SK-N-SH treated with all-trans-retinoic acid at 6 μM for 48 hours (cell line): ENCODE data around the gene TEKT2.

Experiments used
- ATAC-seq: fragments of 200-7000 bp; cut with Tn5 transposase; 3 replicates; pipeline ENCODE4 v1.9.1; 2020; ENCODE audit warnings: mild to moderate bottlenecking, moderate library complexity
- ARNTL ChIP-seq: fragments of 450-650 bp; formaldehyde crosslinking; IDR thresholded peaks from 2 replicates; pipeline ENCODE4 v1.5.0; 2020; ENCODE audit warnings: low read depth, mild to moderate bottlenecking, moderate library complexity, borderline replicate concordance
- BACH2 ChIP-seq: fragments of 250-450 bp; sonication (Bioruptor Pico); IDR thresholded peaks from 2 replicates; pipeline ENCODE4 v1.9.0; 2021; ENCODE audit warnings: mild to moderate bottlenecking, borderline replicate concordance
- CSDC2 ChIP-seq: fragments of 250-450 bp; sonication (Bioruptor Pico); IDR thresholded peaks from 2 replicates; pipeline ENCODE4 v1.5.0; 2020; ENCODE audit warnings: mild to moderate bottlenecking, moderate library complexity
- ESRRG ChIP-seq: fragments of 250-450 bp; sonication (Bioruptor Pico); IDR thresholded peaks from 2 replicates; pipeline ENCODE4 v1.6.1; 2021; ENCODE audit warnings: mild to moderate bottlenecking
- GLIS3 ChIP-seq: fragments of 250-450 bp; sonication (Bioruptor Pico); IDR thresholded peaks from 2 replicates; pipeline ENCODE4 v1.5.0; 2020; ENCODE audit warnings: mild to moderate bottlenecking, moderate library complexity
- ISL1 ChIP-seq: fragments of 250-450 bp; sonication (Bioruptor Pico); IDR thresholded peaks from 2 replicates; pipeline ENCODE4 v2.1.2; 2022; ENCODE audit warnings: mild to moderate bottlenecking, moderate library complexity
- PPARA ChIP-seq: fragments of 250-450 bp; sonication (Bioruptor Pico); IDR thresholded peaks from 2 replicates; pipeline ENCODE4 v1.5.0; 2020; ENCODE audit warnings: mild to moderate bottlenecking, borderline replicate concordance
- RARB ChIP-seq: fragments of 250-450 bp; sonication (Bioruptor Pico); IDR thresholded peaks from 2 replicates; pipeline ENCODE4 v1.8.0; 2021; ENCODE audit warnings: mild to moderate bottlenecking, moderate library complexity
- SNAI2 ChIP-seq: fragments of 250-450 bp; sonication (Bioruptor Pico); IDR thresholded peaks from 2 replicates; pipeline ENCODE4 v1.5.0; 2020; ENCODE audit warnings: mild to moderate bottlenecking, moderate library complexity
- TCF4 ChIP-seq: fragments of 250-450 bp; sonication (Bioruptor Pico); IDR thresholded peaks from 2 replicates; pipeline ENCODE4 v1.8.0; 2021; ENCODE audit warnings: mild to moderate bottlenecking, moderate library complexity, borderline replicate concordance
- TOX ChIP-seq: fragments of 250-450 bp; sonication (Bioruptor Pico); IDR thresholded peaks from 2 replicates; pipeline ENCODE4 v1.8.0; 2021; ENCODE audit warnings: mild to moderate bottlenecking, moderate library complexity, borderline replicate concordance
- ZC3H10 ChIP-seq: fragments of 250-450 bp; sonication (Bioruptor Pico); IDR thresholded peaks from 2 replicates; pipeline ENCODE4 v1.5.1; 2021; ENCODE audit warnings: mild to moderate bottlenecking, moderate library complexity
- ZFP3 ChIP-seq: fragments of 250-450 bp; sonication (Bioruptor Pico); IDR thresholded peaks from 2 replicates; pipeline ENCODE4 v1.5.0; 2020; ENCODE audit warnings: mild to moderate bottlenecking, moderate library complexity
- ZFP30 ChIP-seq: fragments of 450-650 bp; formaldehyde crosslinking; IDR thresholded peaks from 2 replicates; pipeline ENCODE4 v1.5.0; 2022; ENCODE audit warnings: mild to moderate bottlenecking, moderate library complexity
- ZNF565 ChIP-seq: fragments of 450-650 bp; formaldehyde crosslinking; conservative IDR thresholded peaks from 2 replicates; pipeline ENCODE4 v1.5.0; 2020; ENCODE audit warnings: low read depth, mild to moderate bottlenecking, moderate library complexity
- ZNF70 ChIP-seq: fragments of 450-650 bp; formaldehyde crosslinking; IDR thresholded peaks from 2 replicates; pipeline ENCODE4 v1.5.0; 2020; ENCODE audit warnings: mild to moderate bottlenecking, moderate library complexity
- ZNF8 ChIP-seq: fragments of 450-650 bp; formaldehyde crosslinking; IDR thresholded peaks from 2 replicates; pipeline ENCODE4 v1.5.0; 2020; ENCODE audit warnings: mild to moderate bottlenecking, moderate library complexity
- TF ChIP-seq, protein P1 (sequence below): fragments of 250-450 bp; sonication (Bioruptor Pico); IDR thresholded peaks from 2 replicates; pipeline ENCODE4 v1.5.1; 2020; ENCODE audit warnings: low read depth, mild to moderate bottlenecking, moderate library complexity
- TF ChIP-seq, protein P2 (sequence below): fragments of 250-450 bp; sonication (Bioruptor Pico); IDR thresholded peaks from 2 replicates; pipeline ENCODE4 v1.5.1; 2021; ENCODE audit warnings: mild to moderate bottlenecking, moderate library complexity
- TF ChIP-seq, protein P3 (sequence below): fragments of 250-450 bp; sonication (Bioruptor Pico); IDR thresholded peaks from 2 replicates; pipeline ENCODE4 v1.5.0; 2020; ENCODE audit warnings: mild to moderate bottlenecking, moderate library complexity
- TF ChIP-seq, protein P4 (sequence below): fragments of 250-450 bp; sonication (Bioruptor Pico); IDR thresholded peaks from 2 replicates; pipeline ENCODE4 v1.8.0; 2020; ENCODE audit warnings: mild to moderate bottlenecking, moderate library complexity, borderline replicate concordance
- TF ChIP-seq, protein P5 (sequence below): fragments of 250-450 bp; sonication (Bioruptor Pico); IDR thresholded peaks from 2 replicates; pipeline ENCODE4 v1.8.0; 2021; ENCODE audit warnings: low read depth, mild to moderate bottlenecking, moderate library complexity, borderline replicate concordance

TEKT2 gene

DNA sequence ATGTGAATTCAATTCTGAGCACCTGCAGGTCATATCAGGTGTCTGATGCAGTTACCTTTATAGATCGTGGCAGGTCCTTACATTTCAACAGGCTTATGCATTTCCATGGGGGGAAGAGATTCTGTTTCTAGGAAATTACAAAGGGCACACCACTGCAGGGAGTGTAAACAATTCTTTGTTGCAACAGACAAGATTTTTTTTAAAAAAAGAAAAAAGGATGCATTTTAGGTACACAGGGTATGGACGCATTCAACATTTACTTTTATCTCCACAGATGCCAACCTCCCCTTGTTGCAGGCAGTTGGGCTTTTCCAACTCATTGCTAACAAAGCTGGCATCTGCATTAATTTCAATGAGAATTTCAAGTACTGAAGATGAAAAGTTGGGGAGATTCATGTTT, 13.5 kb upstream of the TEKT2 start:
- no peak for TF ChIP-seq BACH2 (CRISPR knock-in tag)
- TF ChIP-seq GLIS3 (CRISPR knock-in tag), result no peak
- no peak for TF ChIP-seq ZFP3 (CRISPR knock-in tag)
- TF ChIP-seq, protein P1, sequence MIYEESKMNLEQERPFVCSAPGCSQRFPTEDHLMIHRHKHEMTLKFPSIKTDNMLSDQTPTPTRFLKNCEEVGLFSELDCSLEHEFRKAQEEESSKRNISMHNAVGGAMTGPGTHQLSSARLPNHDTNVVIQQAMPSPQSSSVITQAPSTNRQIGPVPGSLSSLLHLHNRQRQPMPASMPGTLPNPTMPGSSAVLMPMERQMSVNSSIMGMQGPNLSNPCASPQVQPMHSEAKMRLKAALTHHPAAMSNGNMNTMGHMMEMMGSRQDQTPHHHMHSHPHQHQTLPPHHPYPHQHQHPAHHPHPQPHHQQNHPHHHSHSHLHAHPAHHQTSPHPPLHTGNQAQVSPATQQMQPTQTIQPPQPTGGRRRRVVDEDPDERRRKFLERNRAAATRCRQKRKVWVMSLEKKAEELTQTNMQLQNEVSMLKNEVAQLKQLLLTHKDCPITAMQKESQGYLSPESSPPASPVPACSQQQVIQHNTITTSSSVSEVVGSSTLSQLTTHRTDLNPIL, result no peak
- TF ChIP-seq TCF4 (CRISPR knock-in tag), result no peak
- no peak for TF ChIP-seq SNAI2 (CRISPR knock-in tag)
- TF ChIP-seq RARB (CRISPR knock-in tag), result no peak
- TF ChIP-seq PPARA, result no peak
- TF ChIP-seq ZNF8, result no peak
- no peak for TF ChIP-seq CSDC2 (CRISPR knock-in tag)
- TF ChIP-seq ZNF70, result no peak
- no peak for TF ChIP-seq ESRRG (CRISPR knock-in tag)
- TF ChIP-seq, protein P2, sequence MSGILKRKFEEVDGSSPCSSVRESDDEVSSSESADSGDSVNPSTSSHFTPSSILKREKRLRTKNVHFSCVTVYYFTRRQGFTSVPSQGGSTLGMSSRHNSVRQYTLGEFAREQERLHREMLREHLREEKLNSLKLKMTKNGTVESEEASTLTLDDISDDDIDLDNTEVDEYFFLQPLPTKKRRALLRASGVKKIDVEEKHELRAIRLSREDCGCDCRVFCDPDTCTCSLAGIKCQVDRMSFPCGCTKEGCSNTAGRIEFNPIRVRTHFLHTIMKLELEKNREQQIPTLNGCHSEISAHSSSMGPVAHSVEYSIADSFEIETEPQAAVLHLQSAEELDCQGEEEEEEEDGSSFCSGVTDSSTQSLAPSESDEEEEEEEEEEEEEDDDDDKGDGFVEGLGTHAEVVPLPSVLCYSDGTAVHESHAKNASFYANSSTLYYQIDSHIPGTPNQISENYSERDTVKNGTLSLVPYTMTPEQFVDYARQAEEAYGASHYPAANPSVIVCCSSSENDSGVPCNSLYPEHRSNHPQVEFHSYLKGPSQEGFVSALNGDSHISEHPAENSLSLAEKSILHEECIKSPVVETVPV (CRISPR knock-in tag), result no peak
- no peak for TF ChIP-seq ZNF565 (CRISPR knock-in tag)
- ATAC-seq, result no peak

DNA sequence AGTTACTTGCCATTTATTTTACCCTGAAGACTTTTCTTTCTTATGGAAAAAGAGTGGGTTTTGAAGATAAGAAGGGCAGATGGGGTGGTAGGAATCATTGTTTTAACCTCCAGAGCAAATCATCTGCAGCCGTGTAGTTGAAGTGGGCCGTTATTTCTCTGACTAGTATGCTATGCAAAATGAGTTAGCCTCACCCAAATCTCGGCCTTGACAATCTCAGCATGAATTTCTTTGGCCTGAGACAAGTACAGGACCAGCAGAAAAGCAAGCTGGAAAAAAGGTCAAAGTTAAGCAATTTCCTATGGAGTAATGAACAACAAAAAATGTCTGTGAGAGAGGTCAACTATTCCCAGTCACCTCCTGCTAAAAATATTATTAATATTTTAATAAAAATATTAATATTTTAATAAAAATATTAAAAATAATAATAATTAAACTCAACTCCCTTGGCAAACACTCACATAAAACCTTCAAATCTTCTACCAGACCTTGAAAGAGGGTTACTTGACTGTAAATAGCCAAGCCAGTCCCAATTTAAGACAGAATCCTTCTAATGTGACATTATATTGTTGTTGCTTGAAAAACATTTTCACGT, 6.8 kb upstream of the TEKT2 start:
- no peak for ATAC-seq
- TF ChIP-seq, protein P3, sequence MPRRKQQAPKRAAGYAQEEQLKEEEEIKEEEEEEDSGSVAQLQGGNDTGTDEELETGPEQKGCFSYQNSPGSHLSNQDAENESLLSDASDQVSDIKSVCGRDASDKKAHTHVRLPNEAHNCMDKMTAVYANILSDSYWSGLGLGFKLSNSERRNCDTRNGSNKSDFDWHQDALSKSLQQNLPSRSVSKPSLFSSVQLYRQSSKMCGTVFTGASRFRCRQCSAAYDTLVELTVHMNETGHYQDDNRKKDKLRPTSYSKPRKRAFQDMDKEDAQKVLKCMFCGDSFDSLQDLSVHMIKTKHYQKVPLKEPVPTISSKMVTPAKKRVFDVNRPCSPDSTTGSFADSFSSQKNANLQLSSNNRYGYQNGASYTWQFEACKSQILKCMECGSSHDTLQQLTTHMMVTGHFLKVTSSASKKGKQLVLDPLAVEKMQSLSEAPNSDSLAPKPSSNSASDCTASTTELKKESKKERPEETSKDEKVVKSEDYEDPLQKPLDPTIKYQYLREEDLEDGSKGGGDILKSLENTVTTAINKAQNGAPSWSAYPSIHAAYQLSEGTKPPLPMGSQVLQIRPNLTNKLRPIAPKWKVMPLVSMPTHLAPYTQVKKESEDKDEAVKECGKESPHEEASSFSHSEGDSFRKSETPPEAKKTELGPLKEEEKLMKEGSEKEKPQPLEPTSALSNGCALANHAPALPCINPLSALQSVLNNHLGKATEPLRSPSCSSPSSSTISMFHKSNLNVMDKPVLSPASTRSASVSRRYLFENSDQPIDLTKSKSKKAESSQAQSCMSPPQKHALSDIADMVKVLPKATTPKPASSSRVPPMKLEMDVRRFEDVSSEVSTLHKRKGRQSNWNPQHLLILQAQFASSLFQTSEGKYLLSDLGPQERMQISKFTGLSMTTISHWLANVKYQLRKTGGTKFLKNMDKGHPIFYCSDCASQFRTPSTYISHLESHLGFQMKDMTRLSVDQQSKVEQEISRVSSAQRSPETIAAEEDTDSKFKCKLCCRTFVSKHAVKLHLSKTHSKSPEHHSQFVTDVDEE (CRISPR knock-in tag), result no peak
- TF ChIP-seq RARB (CRISPR knock-in tag) (no peak), TOX (CRISPR knock-in tag) (no peak), ZFP3 (CRISPR knock-in tag) (no peak), TCF4 (CRISPR knock-in tag) (no peak), GLIS3 (CRISPR knock-in tag) (no peak), ZFP30 (no peak), ARNTL (CRISPR knock-in tag) (no peak), ZC3H10 (CRISPR knock-in tag) (no peak), ZNF70 (no peak), PPARA (no peak), ISL1 (CRISPR knock-in tag) (no peak), SNAI2 (CRISPR knock-in tag) (no peak), CSDC2 (CRISPR knock-in tag) (no peak)
- TF ChIP-seq, protein P4, sequence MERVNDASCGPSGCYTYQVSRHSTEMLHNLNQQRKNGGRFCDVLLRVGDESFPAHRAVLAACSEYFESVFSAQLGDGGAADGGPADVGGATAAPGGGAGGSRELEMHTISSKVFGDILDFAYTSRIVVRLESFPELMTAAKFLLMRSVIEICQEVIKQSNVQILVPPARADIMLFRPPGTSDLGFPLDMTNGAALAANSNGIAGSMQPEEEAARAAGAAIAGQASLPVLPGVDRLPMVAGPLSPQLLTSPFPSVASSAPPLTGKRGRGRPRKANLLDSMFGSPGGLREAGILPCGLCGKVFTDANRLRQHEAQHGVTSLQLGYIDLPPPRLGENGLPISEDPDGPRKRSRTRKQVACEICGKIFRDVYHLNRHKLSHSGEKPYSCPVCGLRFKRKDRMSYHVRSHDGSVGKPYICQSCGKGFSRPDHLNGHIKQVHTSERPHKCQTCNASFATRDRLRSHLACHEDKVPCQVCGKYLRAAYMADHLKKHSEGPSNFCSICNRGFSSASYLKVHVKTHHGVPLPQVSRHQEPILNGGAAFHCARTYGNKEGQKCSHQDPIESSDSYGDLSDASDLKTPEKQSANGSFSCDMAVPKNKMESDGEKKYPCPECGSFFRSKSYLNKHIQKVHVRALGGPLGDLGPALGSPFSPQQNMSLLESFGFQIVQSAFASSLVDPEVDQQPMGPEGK, result no peak
- TF ChIP-seq, protein P1, result no peak
- TF ChIP-seq, protein P2 (CRISPR knock-in tag), result no peak
- TF ChIP-seq, protein P5, sequence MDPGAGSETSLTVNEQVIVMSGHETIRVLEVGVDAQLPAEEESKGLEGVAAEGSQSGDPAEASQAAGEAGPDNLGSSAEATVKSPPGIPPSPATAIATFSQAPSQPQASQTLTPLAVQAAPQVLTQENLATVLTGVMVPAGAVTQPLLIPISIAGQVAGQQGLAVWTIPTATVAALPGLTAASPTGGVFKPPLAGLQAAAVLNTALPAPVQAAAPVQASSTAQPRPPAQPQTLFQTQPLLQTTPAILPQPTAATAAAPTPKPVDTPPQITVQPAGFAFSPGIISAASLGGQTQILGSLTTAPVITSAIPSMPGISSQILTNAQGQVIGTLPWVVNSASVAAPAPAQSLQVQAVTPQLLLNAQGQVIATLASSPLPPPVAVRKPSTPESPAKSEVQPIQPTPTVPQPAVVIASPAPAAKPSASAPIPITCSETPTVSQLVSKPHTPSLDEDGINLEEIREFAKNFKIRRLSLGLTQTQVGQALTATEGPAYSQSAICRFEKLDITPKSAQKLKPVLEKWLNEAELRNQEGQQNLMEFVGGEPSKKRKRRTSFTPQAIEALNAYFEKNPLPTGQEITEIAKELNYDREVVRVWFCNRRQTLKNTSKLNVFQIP (CRISPR knock-in tag), result no peak
